GM23248 (cell line): ENCODE data around the gene EFCC1.

Experiments
- EZH2 ChIP-seq: fragments of 200-600 bp; sonication (generic); IDR thresholded peaks from 2 replicates; pipeline ENCODE4 v1.6.1; 2018; ENCODE audit warnings: antibody characterized with exemption, mild to moderate bottlenecking; ENCODE audit not compliant: insufficient read depth, poor library complexity, severe bottlenecking
- EZH2phosphoT487 ChIP-seq: fragments of 200-600 bp; sonication (generic); IDR thresholded peaks from 2 replicates; pipeline ENCODE4 v1.6.1; 2018; ENCODE audit warnings: antibody characterized with exemption, moderate library complexity, mild to moderate bottlenecking, low read depth; ENCODE audit not compliant: insufficient read depth

DNA sequence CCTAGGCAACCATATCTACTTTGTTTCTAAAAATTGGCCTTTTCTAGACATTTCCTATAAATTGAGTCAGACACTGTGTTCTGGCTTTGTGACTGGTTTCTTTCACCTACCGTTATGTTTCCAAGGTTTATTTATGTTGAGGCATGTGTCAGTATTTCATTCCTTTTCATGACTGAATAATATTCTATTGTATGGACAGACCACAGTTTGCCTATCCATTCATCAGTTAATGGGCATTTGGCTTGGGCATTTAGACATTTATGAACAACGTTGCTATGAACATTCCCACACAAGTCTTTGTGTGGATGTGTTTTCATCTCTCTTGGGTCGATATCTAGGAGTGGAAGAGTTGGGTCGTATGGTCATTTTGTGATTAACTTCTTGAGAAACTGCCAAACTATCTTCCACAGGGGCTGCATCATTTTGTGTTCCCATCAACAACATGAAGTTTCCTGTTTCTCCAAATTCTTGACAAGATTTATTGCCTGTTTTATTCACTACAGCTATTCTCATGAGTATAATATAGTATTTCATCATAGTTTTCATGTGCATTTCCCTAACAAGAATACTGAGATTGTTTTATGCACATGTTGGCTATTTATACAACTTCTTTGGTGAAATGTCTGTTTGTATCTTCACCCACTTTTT lies 3.5 kb upstream of the EFCC1 start:
- TF ChIP-seq EZH2phosphoT487 (no peak), EZH2 (no peak)
